GM12878 (cell line): ENCODE data around the gene ABCC11. TPM values are rescaled to one million over a fixed set of nuclear protein-coding genes. Genes with fewer than 3 reads are reported as not detected.

Experiments used
- ATAC-seq: fragments of 200-7000 bp; cut with Tn5 transposase; 3 replicates; pipeline ENCODE4 v1.9.1; 2020; ENCODE audit warnings: mild to moderate bottlenecking, moderate library complexity
- BruUV-seq: library from RNA; stranded (reverse); fragments of 400-500 nt; replicated peaks from 2 replicates; lab custom pipeline; 2021; lab: Mats Ljungman, UMichigan
- CTCF ChIA-PET: fragments of 300-600 bp; sonication (Branson Sonifier 250); formaldehyde crosslinking; extraction: SDS; loops from one replicate; lab custom pipeline; 2021; ENCODE audit warnings: inconsistent platforms; lab: Yijun Ruan, JAX
- POLR2A ChIA-PET: fragments of 350-600 bp; formaldehyde crosslinking; extraction: SDS; loops from one replicate; lab custom pipeline; 2021; ENCODE audit warnings: inconsistent platforms; lab: Charles Lee
- RAD21 ChIA-PET: fragments of 300-600 bp; sonication (Branson Sonifier 250); formaldehyde crosslinking; loops from one replicate; lab custom pipeline; 2023; ENCODE audit warnings: antibody characterized with exemption; ENCODE audit not compliant: unreplicated experiment; lab: Charles Lee
- SMC1A ChIA-PET: fragments of 300-600 bp; sonication (Branson Sonifier 250); formaldehyde crosslinking; loops from one replicate; lab custom pipeline; 2023; ENCODE audit not compliant: unreplicated experiment, uncharacterized antibody; lab: Charles Lee
- DNase-seq: peaks from one replicate; pipeline ENCODE4 v3.0.0-alpha.2; 2011; ENCODE audit warnings: low read depth, low spot score
- FAIRE-seq: peaks from 3 replicates; lab custom pipeline; 2011; peaks lifted over from hg19 to GRCh38; lab: Jason Lieb, UNC
- H2AFZ ChIP-seq: 2 replicates; pipeline ENCODE4 v1.6.0; 2011; ENCODE audit warnings: low read depth, low read length, control low read depth; ENCODE audit not compliant: control insufficient read depth
- H3K27ac ChIP-seq: 2 replicates; pipeline ENCODE4 v1.5.1; 2011; ENCODE audit warnings: control low read depth; ENCODE audit not compliant: control insufficient read depth, insufficient read depth
- H3K27me3 ChIP-seq, 2 experiments: replicated peaks in 1 of 2; 2 replicates each; pipeline versions ENCODE4 v1.6.0 to v1.6.1; 2011; ENCODE audit warnings: low read length in 1 of 2; ENCODE audit not compliant: control insufficient read depth in 2 of 2, insufficient read depth in 2 of 2
- H3K36me3 ChIP-seq, 2 experiments: 2 replicates each; pipeline ENCODE4 v1.5.1; 2011; ENCODE audit warnings: low read length in 1 of 2; ENCODE audit not compliant: control insufficient read depth in 2 of 2, insufficient read depth in 2 of 2
- H3K4me1 ChIP-seq: 2 replicates; pipeline ENCODE4 v1.6.1; 2011; ENCODE audit warnings: mild to moderate bottlenecking, low read length, moderate library complexity, mixed read lengths; ENCODE audit not compliant: control insufficient read depth, insufficient read depth
- H3K4me2 ChIP-seq: 2 replicates; pipeline ENCODE4 v1.6.0; 2011; ENCODE audit warnings: control low read depth; ENCODE audit not compliant: control insufficient read depth, insufficient read depth
- H3K4me3 ChIP-seq: fragments of 200-600 bp; sonication (generic); 2 replicates; pipeline ENCODE4 v1.5.1; 2016
- H3K79me2 ChIP-seq: 2 replicates; pipeline ENCODE4 v1.6.0; 2011; ENCODE audit warnings: low read length; ENCODE audit not compliant: control insufficient read depth, insufficient read depth
- H3K9ac ChIP-seq: 2 replicates; pipeline ENCODE4 v1.8.0; 2011; ENCODE audit warnings: low read length, control low read depth, mixed read lengths; ENCODE audit not compliant: control insufficient read depth, insufficient read depth
- H3K9me3 ChIP-seq: replicated peaks from 3 replicates; pipeline ENCODE4 v1.5.1; 2011; ENCODE audit warnings: mild to moderate bottlenecking, low read length; ENCODE audit not compliant: control insufficient read depth, insufficient read depth
- H4K20me1 ChIP-seq: 2 replicates; pipeline ENCODE4 v1.6.0; 2011; ENCODE audit not compliant: control insufficient read depth, insufficient read depth
- NR2F1 ChIP-seq: fragments of 450-650 bp; conservative IDR thresholded peaks from 2 replicates; pipeline ENCODE4 v1.6.1; 2017; ENCODE audit warnings: mild to moderate bottlenecking
- POLR2A ChIP-seq: IDR thresholded peaks from 2 replicates; pipeline ENCODE4 v1.6.1; 2011; ENCODE audit warnings: low read depth, mild to moderate bottlenecking, low read length
- SMC3 ChIP-seq: IDR thresholded peaks from 2 replicates; pipeline ENCODE4 v1.6.1; 2011; ENCODE audit warnings: low read length, improper control_type of control experiment, borderline replicate concordance
- YBX1 ChIP-seq: fragments of 450-650 bp; IDR thresholded peaks from 2 replicates; pipeline ENCODE4 v1.6.1; 2016; ENCODE audit warnings: antibody characterized with exemption
- WGBS: methylation state at CpG from one replicate; pipeline ENCODE4 v1.1.6; 2016; ENCODE audit warnings: low lambda C conversion rate; ENCODE audit not compliant: insufficient replicate concordance, insufficient coverage; ENCODE audit errors: missing lambda C conversion rate; 5-methylcytosine and 5-hydroxymethylcytosine counted together
- in situ Hi-C: fragments of 300-500 bp; cut with MboI; formaldehyde crosslinking; loops from 9 replicates; pipeline ENCODE4 v1.14.3; 2018; ENCODE audit warnings: mixed read lengths
- intact Hi-C: fragments of 100-400 bp; cut with micrococcal nuclease; formaldehyde crosslinking; loops from one replicate; pipeline ENCODE4 v1.14.2; 2022; ENCODE audit not compliant: unreplicated experiment
- polyA plus RNA-seq, 11 experiments: library from polyadenylated mRNA; depleted of rRNA in 4 of 11; unstranded in 6 of 11; stranded (reverse) in 5 of 11; fragments of >200 nt; fragmentation: Nextera tagmentation in 4 of 11; fragmentation: Illumina TruSeq in 1 of 11; extraction: Ambion mirVana in 4 of 11; extraction: Trizol in 1 of 11; gene quantifications; 1 replicate in 1 of 11; 2 replicates in 10 of 11; pipeline versions ENCODE4 v1.2.1 to v1.2.3, GENCODE V29; 2011 to 2016; ENCODE audit warnings: inconsistent platforms in 2 of 11, missing spikeins in 2 of 11, low read depth in 1 of 11
- total RNA-seq, 4 experiments: library from RNA; depleted of rRNA in 3 of 4; stranded (reverse); fragments of >200 nt in 3 of 4; fragmentation: Illumina TruSeq in 1 of 4; extraction: Trizol in 1 of 4; gene quantifications; 2 replicates each; pipeline versions ENCODE4 v1.2.1 to v1.2.3, GENCODE V29; 2013 to 2021
- TF ChIP-seq, protein P1 (sequence below): fragments of 450-650 bp; IDR thresholded peaks from 2 replicates; pipeline ENCODE4 v1.6.1; 2017; ENCODE audit warnings: borderline replicate concordance
- TF ChIP-seq, protein P2 (sequence below): fragments of 450-650 bp; IDR thresholded peaks from 2 replicates; pipeline ENCODE4 v1.6.1; 2017; ENCODE audit warnings: low read depth, mild to moderate bottlenecking, moderate library complexity

ABCC11 gene
- total and polyA plus RNA-seq, 10 of the 15 experiments (the other 5 are each of a cell fraction or from before 2014, with no cell fraction given) = 0.04 to 0.20 (median 0.10) TPM; not detected in 6

DNA sequence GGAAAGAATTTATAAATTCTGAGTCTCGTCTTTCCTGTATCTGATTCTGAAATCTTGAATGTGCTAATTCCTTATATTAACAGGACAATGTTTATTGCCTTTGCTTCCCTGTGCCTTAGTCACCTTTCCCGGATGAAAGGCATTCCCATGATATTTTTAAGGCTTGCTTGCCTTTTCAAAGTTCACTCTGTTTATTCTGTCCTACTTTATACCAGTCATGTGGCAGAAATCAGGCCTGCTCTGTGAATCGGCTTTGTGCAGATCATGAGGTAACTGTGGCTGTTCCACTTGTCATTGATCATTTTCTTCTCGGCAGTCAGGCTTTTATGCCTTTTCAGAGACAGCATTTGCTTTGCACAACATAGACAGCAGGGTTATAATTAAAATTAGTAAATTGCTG lies 28.8 kb upstream of the ABCC11 start:
- FAIRE-seq (no peak), ATAC-seq (no peak), DNase-seq (no peak)
- ChIA-PET RAD21 (no interaction called here), POLR2A (no interaction called here), CTCF (no interaction called here), SMC1A (no interaction called here)
- H3K79me2 ChIP-seq = no peaks in the 10 kb centered on the region
- 96% methylated on average over 4 of the region's 4 CpGs for WGBS
- H3K27me3 ChIP-seq = no peaks in the 10 kb centered on the region
- H3K27ac ChIP-seq = no peak overlapping the region
- TF ChIP-seq, protein P1, sequence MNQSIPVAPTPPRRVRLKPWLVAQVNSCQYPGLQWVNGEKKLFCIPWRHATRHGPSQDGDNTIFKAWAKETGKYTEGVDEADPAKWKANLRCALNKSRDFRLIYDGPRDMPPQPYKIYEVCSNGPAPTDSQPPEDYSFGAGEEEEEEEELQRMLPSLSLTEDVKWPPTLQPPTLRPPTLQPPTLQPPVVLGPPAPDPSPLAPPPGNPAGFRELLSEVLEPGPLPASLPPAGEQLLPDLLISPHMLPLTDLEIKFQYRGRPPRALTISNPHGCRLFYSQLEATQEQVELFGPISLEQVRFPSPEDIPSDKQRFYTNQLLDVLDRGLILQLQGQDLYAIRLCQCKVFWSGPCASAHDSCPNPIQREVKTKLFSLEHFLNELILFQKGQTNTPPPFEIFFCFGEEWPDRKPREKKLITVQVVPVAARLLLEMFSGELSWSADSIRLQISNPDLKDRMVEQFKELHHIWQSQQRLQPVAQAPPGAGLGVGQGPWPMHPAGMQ = no peak
- no peak for TF ChIP-seq POLR2A
- TF ChIP-seq SMC3 = no peak
- TF ChIP-seq, protein P2, sequence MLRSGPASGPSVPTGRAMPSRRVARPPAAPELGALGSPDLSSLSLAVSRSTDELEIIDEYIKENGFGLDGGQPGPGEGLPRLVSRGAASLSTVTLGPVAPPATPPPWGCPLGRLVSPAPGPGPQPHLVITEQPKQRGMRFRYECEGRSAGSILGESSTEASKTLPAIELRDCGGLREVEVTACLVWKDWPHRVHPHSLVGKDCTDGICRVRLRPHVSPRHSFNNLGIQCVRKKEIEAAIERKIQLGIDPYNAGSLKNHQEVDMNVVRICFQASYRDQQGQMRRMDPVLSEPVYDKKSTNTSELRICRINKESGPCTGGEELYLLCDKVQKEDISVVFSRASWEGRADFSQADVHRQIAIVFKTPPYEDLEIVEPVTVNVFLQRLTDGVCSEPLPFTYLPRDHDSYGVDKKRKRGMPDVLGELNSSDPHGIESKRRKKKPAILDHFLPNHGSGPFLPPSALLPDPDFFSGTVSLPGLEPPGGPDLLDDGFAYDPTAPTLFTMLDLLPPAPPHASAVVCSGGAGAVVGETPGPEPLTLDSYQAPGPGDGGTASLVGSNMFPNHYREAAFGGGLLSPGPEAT = no peak
- no peak for TF ChIP-seq NR2F1
- no peak for TF ChIP-seq YBX1
- intact Hi-C loops = no loop called here
- H3K9ac ChIP-seq = no peak overlapping the region
- H3K4me1 ChIP-seq = no peaks in the 10 kb centered on the region
- H3K9me3 ChIP-seq = no peaks in the 10 kb centered on the region
- peaks cover 2 to 16% of the 10 kb centered on the region in 2 experiments for H3K36me3 ChIP-seq
- in situ Hi-C loops = no loop called here
- no peaks in the 10 kb centered on the region for H4K20me1 ChIP-seq
- no peak overlapping the region for H2AFZ ChIP-seq
- no peak overlapping the region for H3K4me3 ChIP-seq
- H3K4me2 ChIP-seq = no peak overlapping the region
- no TSS peak for BruUV-seq
